IPS-15b (cell line): Measurements from ENCODE around the gene TSPAN4.
A peak's percentile ranks its signal among the peaks of the same experiment; 100 is the strongest.

Experiments
- H3K27me3 ChIP-seq: one replicate; pipeline ENCODE4 v1.6.1; 2013; ENCODE audit warnings: low read length; ENCODE audit not compliant: control insufficient read depth, insufficient read depth
- H3K36me3 ChIP-seq: one replicate; pipeline ENCODE4 v1.6.1; 2013; ENCODE audit warnings: low read length; ENCODE audit not compliant: control insufficient read depth, insufficient read depth
- H3K4me1 ChIP-seq: one replicate; pipeline ENCODE4 v1.6.1; 2013; ENCODE audit warnings: mild to moderate bottlenecking, low read length; ENCODE audit not compliant: control insufficient read depth, insufficient read depth
- H3K4me3 ChIP-seq: one replicate; pipeline ENCODE4 v1.5.1; 2013; ENCODE audit warnings: low read depth, low read length
- H3K9ac ChIP-seq: one replicate; pipeline ENCODE4 v1.6.1; 2013; ENCODE audit warnings: low read depth, mild to moderate bottlenecking, low read length
- H3K9me3 ChIP-seq: one replicate; pipeline ENCODE4 v1.6.1; 2013; ENCODE audit warnings: mild to moderate bottlenecking, low read length; ENCODE audit not compliant: control insufficient read depth, insufficient read depth

Gene TSPAN4

GRCh38 chr11:861105-861479, 18.4 kb downstream of the TSPAN4 start:
- H3K4me1 ChIP-seq, result no peaks in the 10 kb centered on the region
- H3K9me3 ChIP-seq, result no peaks in the 10 kb centered on the region
- H3K36me3 ChIP-seq, result peaks cover 24% of the 10 kb centered on the region
- no peaks in the 10 kb centered on the region for H3K27me3 ChIP-seq
- no peak overlapping the region for H3K4me3 ChIP-seq
- no peak overlapping the region for H3K9ac ChIP-seq

GRCh38 chr11:862081-862661, 19.5 kb downstream of the TSPAN4 start:
- H3K9me3 ChIP-seq, result no peaks in the 10 kb centered on the region
- no peaks in the 10 kb centered on the region for H3K27me3 ChIP-seq
- H3K4me1 ChIP-seq, result no peaks in the 10 kb centered on the region
- H3K36me3 ChIP-seq, result peaks cover 28% of the 10 kb centered on the region
- peak overlapping the region; percentile 32 for H3K4me3 ChIP-seq
- H3K9ac ChIP-seq, result no peak overlapping the region

- Histone ChIP-seq H3K9ac (peak overlapping the region; percentile 5), H3K36me3 (peaks cover 29% of the 10 kb centered on the region), H3K27me3 (no peaks in the 10 kb centered on the region), H3K9me3 (no peaks in the 10 kb centered on the region), H3K4me1 (no peaks in the 10 kb centered on the region), H3K4me3 (peak overlapping the region; percentile 32)
These were observed 20.0 kb downstream of the TSPAN4 start for GRCh38 chr11:862696-863022.

- H3K36me3 ChIP-seq, result peaks cover 29% of the 10 kb centered on the region
- H3K9ac ChIP-seq, result peak overlapping the region; percentile 5
- H3K4me3 ChIP-seq, result peak overlapping the region; percentile 8
- no peaks in the 10 kb centered on the region for H3K4me1 ChIP-seq
- H3K27me3 ChIP-seq, result no peaks in the 10 kb centered on the region
- no peaks in the 10 kb centered on the region for H3K9me3 ChIP-seq
These were observed 20.6 kb downstream of the TSPAN4 start for GRCh38 chr11:863023-863909.

- no peaks in the 10 kb centered on the region for H3K4me1 ChIP-seq
- H3K36me3 ChIP-seq, result peaks cover 32% of the 10 kb centered on the region
- H3K4me3 ChIP-seq, result no peak overlapping the region
- H3K9me3 ChIP-seq, result no peaks in the 10 kb centered on the region
- no peaks in the 10 kb centered on the region for H3K27me3 ChIP-seq
- no peak overlapping the region for H3K9ac ChIP-seq
These were observed 21.5 kb downstream of the TSPAN4 start for GRCh38 chr11:863910-864827.

GRCh38 chr11:864898-865297, 22.2 kb downstream of the TSPAN4 start:
- H3K4me3 ChIP-seq, result no peak overlapping the region

GRCh38 chr11:865462-866430, 23.1 kb downstream of the TSPAN4 start:
- Histone ChIP-seq H3K4me1 (no peaks in the 10 kb centered on the region), H3K27me3 (no peaks in the 10 kb centered on the region), H3K4me3 (no peak overlapping the region), H3K36me3 (peaks cover 37% of the 10 kb centered on the region), H3K9me3 (no peaks in the 10 kb centered on the region), H3K9ac (no peak overlapping the region)

More at GRCh38 chr11:864898-865297, 22.2 kb downstream of the TSPAN4 start:
- Histone ChIP-seq H3K4me1 (no peaks in the 10 kb centered on the region), H3K36me3 (peaks cover 34% of the 10 kb centered on the region), H3K27me3 (no peaks in the 10 kb centered on the region), H3K9ac (no peak overlapping the region), H3K9me3 (no peaks in the 10 kb centered on the region)

- Histone ChIP-seq H3K36me3 (peaks cover 41% of the 10 kb centered on the region), H3K4me1 (no peaks in the 10 kb centered on the region), H3K27me3 (no peaks in the 10 kb centered on the region), H3K9me3 (no peaks in the 10 kb centered on the region), H3K4me3 (no peak overlapping the region), H3K9ac (no peak overlapping the region)
These were observed 23.8 kb downstream of the TSPAN4 start for GRCh38 chr11:866481-866880.

GRCh38 chr11:867856-868358, 25.3 kb downstream of the TSPAN4 start:
- Histone ChIP-seq H3K4me1 (no peaks in the 10 kb centered on the region), H3K36me3 (peaks cover 47% of the 10 kb centered on the region), H3K9ac (no peak overlapping the region), H3K4me3 (no peak overlapping the region), H3K9me3 (no peaks in the 10 kb centered on the region), H3K27me3 (no peaks in the 10 kb centered on the region)

- H3K27me3 ChIP-seq, result no peaks in the 10 kb centered on the region
These were observed 25.7 kb downstream of the TSPAN4 start for GRCh38 chr11:868394-868793.

GRCh38 chr11:868802-869201, 26.1 kb downstream of the TSPAN4 start:
- H3K4me3 ChIP-seq, result no peak overlapping the region
- no peak overlapping the region for H3K9ac ChIP-seq
- H3K9me3 ChIP-seq, result no peaks in the 10 kb centered on the region
- no peaks in the 10 kb centered on the region for H3K27me3 ChIP-seq
- H3K36me3 ChIP-seq, result peaks cover 48% of the 10 kb centered on the region
- H3K4me1 ChIP-seq, result no peaks in the 10 kb centered on the region

More at GRCh38 chr11:868394-868793, 25.7 kb downstream of the TSPAN4 start:
- peaks cover 48% of the 10 kb centered on the region for H3K36me3 ChIP-seq
- no peaks in the 10 kb centered on the region for H3K4me1 ChIP-seq
- H3K9ac ChIP-seq, result no peak overlapping the region
- H3K4me3 ChIP-seq, result no peak overlapping the region
- H3K9me3 ChIP-seq, result no peaks in the 10 kb centered on the region
